HepG2 (cell line): ENCODE results near the gene POLR1C. TPM values are rescaled to one million over a fixed set of nuclear protein-coding genes. Genes with fewer than 3 reads are reported as not detected.

ENCODE experiments used
- ARNT2 ChIP-seq: sonication (generic); formaldehyde crosslinking; IDR thresholded peaks from 2 replicates; pipeline ENCODE4 v1.8.0; 2022; ENCODE audit warnings: mild to moderate bottlenecking, low read depth, missing genetic modification reagents, moderate library complexity
- CAMTA2 ChIP-seq: sonication (generic); formaldehyde crosslinking; IDR thresholded peaks from 2 replicates; pipeline ENCODE4 v1.4.0; 2020; ENCODE audit warnings: mild to moderate bottlenecking, missing genetic modification reagents, borderline replicate concordance
- FOXK1 ChIP-seq: sonication (generic); formaldehyde crosslinking; IDR thresholded peaks from 2 replicates; pipeline ENCODE4 v1.4.0; 2020; ENCODE audit warnings: low read depth, missing genetic modification reagents, borderline replicate concordance
- HNRNPLL ChIP-seq: fragments of 200-400 bp; formaldehyde crosslinking; IDR thresholded peaks from 2 replicates; pipeline ENCODE4 v1.6.1; 2017; ENCODE audit warnings: mild to moderate bottlenecking, low read depth, low read length; ENCODE audit not compliant: poor library complexity, severe bottlenecking
- IKZF1 ChIP-seq: fragments of 450-650 bp; IDR thresholded peaks from 2 replicates; pipeline ENCODE4 v1.7.1; 2016
- KLF16 ChIP-seq, 2 experiments: sonication (generic) in 1 of 2; formaldehyde crosslinking in 1 of 2; IDR thresholded peaks; 2 replicates each; pipeline versions ENCODE4 v1.6.1 to v1.8.0; 2016 to 2023; ENCODE audit warnings: missing genetic modification reagents in 2 of 2, missing compliant biosample characterization in 1 of 2
- MTA1 ChIP-seq: sonication (generic); formaldehyde crosslinking; IDR thresholded peaks from 2 replicates; pipeline ENCODE4 v1.4.0; 2020; ENCODE audit warnings: missing genetic modification reagents, mild to moderate bottlenecking, borderline replicate concordance
- MTA3 ChIP-seq: sonication (generic); formaldehyde crosslinking; IDR thresholded peaks from 2 replicates; pipeline ENCODE4 v1.4.0; 2020; ENCODE audit warnings: missing genetic modification reagents
- PAX8 ChIP-seq: sonication (generic); formaldehyde crosslinking; IDR thresholded peaks from 2 replicates; pipeline ENCODE4 v1.8.0; 2022; ENCODE audit warnings: mild to moderate bottlenecking, missing genetic modification reagents, borderline replicate concordance
- PITX1 ChIP-seq: sonication (generic); formaldehyde crosslinking; IDR thresholded peaks from 2 replicates; pipeline ENCODE4 v1.5.1; 2020; ENCODE audit warnings: mild to moderate bottlenecking, missing genetic modification reagents
- POLR2A ChIP-seq, 2 experiments: IDR thresholded peaks; 2 replicates each; pipeline ENCODE4 v1.6.1; 2011; ENCODE audit warnings: low read depth in 2 of 2, low read length in 2 of 2, mild to moderate bottlenecking in 1 of 2, moderate library complexity in 1 of 2; ENCODE audit not compliant: insufficient read depth in 1 of 2
- RARG ChIP-seq: sonication (generic); formaldehyde crosslinking; IDR thresholded peaks from 2 replicates; pipeline ENCODE4 v1.4.0; 2020; ENCODE audit warnings: low read depth, mild to moderate bottlenecking, missing genetic modification reagents
- ZC3H13 ChIP-seq: sonication (generic); formaldehyde crosslinking; IDR thresholded peaks from 2 replicates; pipeline ENCODE4 v1.8.1; 2023; ENCODE audit warnings: mild to moderate bottlenecking, missing genetic modification reagents, moderate library complexity
- ZNF136 ChIP-seq: sonication (generic); formaldehyde crosslinking; IDR thresholded peaks from 2 replicates; pipeline ENCODE4 v1.8.1; 2022; ENCODE audit warnings: low read depth, mild to moderate bottlenecking, moderate library complexity, missing genetic modification reagents
- ZNF564 ChIP-seq: sonication (generic); formaldehyde crosslinking; IDR thresholded peaks from 2 replicates; pipeline ENCODE4 v1.8.1; 2023; ENCODE audit warnings: mild to moderate bottlenecking, missing genetic modification reagents
- ZNF749 ChIP-seq: sonication (generic); formaldehyde crosslinking; IDR thresholded peaks from 2 replicates; pipeline ENCODE4 v1.8.0; 2022; ENCODE audit warnings: mild to moderate bottlenecking, missing genetic modification reagents, moderate library complexity, borderline replicate concordance
- ZNF766 ChIP-seq: sonication (generic); formaldehyde crosslinking; IDR thresholded peaks from 2 replicates; pipeline ENCODE4 v1.5.0; 2020; ENCODE audit warnings: missing genetic modification reagents, borderline replicate concordance
- ZNF773 ChIP-seq: sonication (generic); formaldehyde crosslinking; IDR thresholded peaks from 2 replicates; pipeline ENCODE4 v1.4.0; 2020; ENCODE audit warnings: missing genetic modification reagents, borderline replicate concordance
- ZNF792 ChIP-seq: IDR thresholded peaks from 2 replicates; pipeline ENCODE4 v1.6.1; 2016
- polyA plus RNA-seq, 8 experiments: library from polyadenylated mRNA; depleted of rRNA in 3 of 8; stranded (reverse) in 7 of 8; unstranded in 1 of 8; fragments of >200 nt; fragmentation: Illumina TruSeq in 4 of 8; extraction: Trizol in 4 of 8; gene quantifications; 2 replicates each; pipeline versions ENCODE4 v1.2.1 to v1.2.3, GENCODE V29; 2011 to 2016; ENCODE audit warnings: low read depth in 4 of 8, missing spikeins in 1 of 8, mixed read lengths in 1 of 8; ENCODE audit not compliant: insufficient read depth in 1 of 8
- total RNA-seq, 5 experiments: library from RNA; depleted of rRNA; stranded (reverse); fragments of >200 nt; fragmentation: Illumina TruSeq; extraction: Trizol; gene quantifications; 2 replicates each; pipeline ENCODE4 v1.2.3, GENCODE V29; 2016; ENCODE audit warnings: low read depth in 1 of 5
- TF ChIP-seq, protein P1 (sequence below): sonication (generic); formaldehyde crosslinking; IDR thresholded peaks from 2 replicates; pipeline ENCODE4 v1.9.0; 2022; ENCODE audit warnings: low read depth, missing genetic modification reagents
- TF ChIP-seq, protein P2 (sequence below): sonication (generic); formaldehyde crosslinking; IDR thresholded peaks from 2 replicates; pipeline ENCODE4 v1.5.1; 2020; ENCODE audit warnings: missing genetic modification reagents, mild to moderate bottlenecking, borderline replicate concordance
- TF ChIP-seq, protein P3 (sequence below): sonication (generic); formaldehyde crosslinking; IDR thresholded peaks from 2 replicates; pipeline ENCODE4 v1.4.0; 2020; ENCODE audit warnings: missing genetic modification reagents

Gene POLR1C
- total and polyA plus RNA-seq, 2 of the 13 experiments (the other 11 are each of a cell fraction or from before 2014, with no cell fraction given) = 62.6 to 72.2 TPM

DNA sequence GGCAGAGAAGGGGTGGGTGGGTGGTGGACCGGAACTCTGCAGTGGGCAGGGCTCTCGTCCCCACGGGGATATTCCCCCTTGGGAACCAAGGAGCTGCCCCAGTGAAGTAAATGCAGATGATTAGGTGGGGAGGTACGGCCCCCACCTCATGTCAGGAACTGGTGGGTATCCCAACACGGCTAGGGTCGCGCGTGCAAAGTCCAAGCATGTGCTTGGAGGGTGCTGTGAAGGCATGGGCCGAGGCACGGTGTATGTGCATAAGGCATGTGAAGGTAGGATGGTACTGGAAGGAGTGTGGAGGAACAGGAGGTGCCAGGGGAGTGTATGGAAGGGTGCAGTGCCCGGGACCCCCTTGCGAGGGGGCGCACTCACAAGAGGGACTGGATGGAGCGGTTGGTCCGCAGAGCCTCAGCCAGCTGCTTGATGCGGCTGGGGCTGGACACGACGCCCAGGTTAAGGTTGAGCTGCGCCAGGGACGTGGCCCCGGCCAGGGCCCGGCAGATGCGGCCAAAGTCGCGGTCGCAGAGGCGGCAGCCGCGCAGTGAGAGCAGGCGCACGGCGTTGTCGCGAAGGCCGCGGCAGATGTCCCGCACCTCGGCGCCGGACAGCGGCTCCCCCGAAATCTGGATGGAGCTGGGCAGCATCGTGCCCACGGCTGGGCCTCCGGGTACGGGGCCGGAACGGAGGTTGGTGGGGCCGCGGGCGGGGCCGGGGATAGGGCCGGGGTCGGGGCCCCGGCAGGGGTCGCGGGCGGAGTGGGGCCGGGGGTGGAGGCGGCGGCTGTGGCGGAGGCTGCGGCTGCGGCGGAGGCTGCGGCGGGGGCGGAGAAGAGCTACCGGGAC lies 7.5 kb upstream of the POLR1C start (continued):
- TF ChIP-seq ZNF564 (CRISPR knock-in tag) (0 out of 2 replicates have a peak, but pooled peaks have one; percentile 23), MTA3 (CRISPR knock-in tag) (no peak), RARG (CRISPR knock-in tag) (no peak), PAX8 (CRISPR knock-in tag) (no peak), FOXK1 (CRISPR knock-in tag) (no peak), ARNT2 (CRISPR knock-in tag) (peak; percentile 24; the same call in 1 of the 2 replicates), KLF16 (CRISPR knock-in tag; IDR thresholded peaks at IDR 0.05) (0 out of 4 replicates have a peak, but pooled peaks of 1 of the 2 experiments have one; percentile 35), ZNF749 (0 out of 2 replicates have a peak, but pooled peaks have one; percentile 52), POLR2A (IDR thresholded peaks at IDR 0.05; ENCODE audit: insufficient read depth in 1 of 2, low read depth in 2 of 2, low read length in 2 of 2) (no peak), MTA1 (CRISPR knock-in tag) (peak; percentile 61; the same call in 1 of the 2 replicates), PITX1 (CRISPR knock-in tag) (peak; percentile 9; the same call in 1 of the 2 replicates), ZNF773 (CRISPR knock-in tag) (no peak), ZNF792 (CRISPR knock-in tag) (0 out of 2 replicates have a peak, but pooled peaks have one; percentile 54), ZNF136 (CRISPR knock-in tag) (no peak), ZC3H13 (CRISPR knock-in tag) (no peak), IKZF1 (no peak), CAMTA2 (CRISPR knock-in tag) (peak; percentile 50; the same call in 1 of the 2 replicates), HNRNPLL (peak; percentile 95), ZNF766 (peak; percentile 33; the same call in 1 of the 2 replicates)
- TF ChIP-seq, protein P1, sequence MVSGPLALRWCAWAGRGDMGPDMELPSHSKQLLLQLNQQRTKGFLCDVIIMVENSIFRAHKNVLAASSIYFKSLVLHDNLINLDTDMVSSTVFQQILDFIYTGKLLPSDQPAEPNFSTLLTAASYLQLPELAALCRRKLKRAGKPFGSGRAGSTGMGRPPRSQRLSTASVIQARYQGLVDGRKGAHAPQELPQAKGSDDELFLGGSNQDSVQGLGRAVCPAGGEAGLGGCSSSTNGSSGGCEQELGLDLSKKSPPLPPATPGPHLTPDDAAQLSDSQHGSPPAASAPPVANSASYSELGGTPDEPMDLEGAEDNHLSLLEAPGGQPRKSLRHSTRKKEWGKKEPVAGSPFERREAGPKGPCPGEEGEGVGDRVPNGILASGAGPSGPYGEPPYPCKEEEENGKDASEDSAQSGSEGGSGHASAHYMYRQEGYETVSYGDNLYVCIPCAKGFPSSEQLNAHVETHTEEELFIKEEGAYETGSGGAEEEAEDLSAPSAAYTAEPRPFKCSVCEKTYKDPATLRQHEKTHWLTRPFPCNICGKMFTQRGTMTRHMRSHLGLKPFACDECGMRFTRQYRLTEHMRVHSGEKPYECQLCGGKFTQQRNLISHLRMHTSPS (CRISPR knock-in tag) = peak; percentile 71; the same call in 1 of the 2 replicates
- TF ChIP-seq, protein P2, sequence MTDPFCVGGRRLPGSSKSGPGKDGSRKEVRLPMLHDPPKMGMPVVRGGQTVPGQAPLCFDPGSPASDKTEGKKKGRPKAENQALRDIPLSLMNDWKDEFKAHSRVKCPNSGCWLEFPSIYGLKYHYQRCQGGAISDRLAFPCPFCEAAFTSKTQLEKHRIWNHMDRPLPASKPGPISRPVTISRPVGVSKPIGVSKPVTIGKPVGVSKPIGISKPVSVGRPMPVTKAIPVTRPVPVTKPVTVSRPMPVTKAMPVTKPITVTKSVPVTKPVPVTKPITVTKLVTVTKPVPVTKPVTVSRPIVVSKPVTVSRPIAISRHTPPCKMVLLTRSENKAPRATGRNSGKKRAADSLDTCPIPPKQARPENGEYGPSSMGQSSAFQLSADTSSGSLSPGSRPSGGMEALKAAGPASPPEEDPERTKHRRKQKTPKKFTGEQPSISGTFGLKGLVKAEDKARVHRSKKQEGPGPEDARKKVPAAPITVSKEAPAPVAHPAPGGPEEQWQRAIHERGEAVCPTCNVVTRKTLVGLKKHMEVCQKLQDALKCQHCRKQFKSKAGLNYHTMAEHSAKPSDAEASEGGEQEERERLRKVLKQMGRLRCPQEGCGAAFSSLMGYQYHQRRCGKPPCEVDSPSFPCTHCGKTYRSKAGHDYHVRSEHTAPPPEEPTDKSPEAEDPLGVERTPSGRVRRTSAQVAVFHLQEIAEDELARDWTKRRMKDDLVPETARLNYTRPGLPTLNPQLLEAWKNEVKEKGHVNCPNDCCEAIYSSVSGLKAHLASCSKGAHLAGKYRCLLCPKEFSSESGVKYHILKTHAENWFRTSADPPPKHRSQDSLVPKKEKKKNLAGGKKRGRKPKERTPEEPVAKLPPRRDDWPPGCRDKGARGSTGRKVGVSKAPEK (CRISPR knock-in tag) = no peak
- TF ChIP-seq, protein P3, sequence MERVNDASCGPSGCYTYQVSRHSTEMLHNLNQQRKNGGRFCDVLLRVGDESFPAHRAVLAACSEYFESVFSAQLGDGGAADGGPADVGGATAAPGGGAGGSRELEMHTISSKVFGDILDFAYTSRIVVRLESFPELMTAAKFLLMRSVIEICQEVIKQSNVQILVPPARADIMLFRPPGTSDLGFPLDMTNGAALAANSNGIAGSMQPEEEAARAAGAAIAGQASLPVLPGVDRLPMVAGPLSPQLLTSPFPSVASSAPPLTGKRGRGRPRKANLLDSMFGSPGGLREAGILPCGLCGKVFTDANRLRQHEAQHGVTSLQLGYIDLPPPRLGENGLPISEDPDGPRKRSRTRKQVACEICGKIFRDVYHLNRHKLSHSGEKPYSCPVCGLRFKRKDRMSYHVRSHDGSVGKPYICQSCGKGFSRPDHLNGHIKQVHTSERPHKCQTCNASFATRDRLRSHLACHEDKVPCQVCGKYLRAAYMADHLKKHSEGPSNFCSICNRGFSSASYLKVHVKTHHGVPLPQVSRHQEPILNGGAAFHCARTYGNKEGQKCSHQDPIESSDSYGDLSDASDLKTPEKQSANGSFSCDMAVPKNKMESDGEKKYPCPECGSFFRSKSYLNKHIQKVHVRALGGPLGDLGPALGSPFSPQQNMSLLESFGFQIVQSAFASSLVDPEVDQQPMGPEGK (CRISPR knock-in tag) = peak; percentile 63
